HG03280 (cell line): ENCODE data around the gene SH2D2A.

Experiments
- ATAC-seq: cut with Tn5 transposase; IDR thresholded peaks from one replicate; pipeline ENCODE4 v1.9.1; 2021; ENCODE audit warnings: mild to moderate bottlenecking, moderate library complexity; ENCODE audit not compliant: unreplicated experiment

The SH2D2A gene

DNA sequence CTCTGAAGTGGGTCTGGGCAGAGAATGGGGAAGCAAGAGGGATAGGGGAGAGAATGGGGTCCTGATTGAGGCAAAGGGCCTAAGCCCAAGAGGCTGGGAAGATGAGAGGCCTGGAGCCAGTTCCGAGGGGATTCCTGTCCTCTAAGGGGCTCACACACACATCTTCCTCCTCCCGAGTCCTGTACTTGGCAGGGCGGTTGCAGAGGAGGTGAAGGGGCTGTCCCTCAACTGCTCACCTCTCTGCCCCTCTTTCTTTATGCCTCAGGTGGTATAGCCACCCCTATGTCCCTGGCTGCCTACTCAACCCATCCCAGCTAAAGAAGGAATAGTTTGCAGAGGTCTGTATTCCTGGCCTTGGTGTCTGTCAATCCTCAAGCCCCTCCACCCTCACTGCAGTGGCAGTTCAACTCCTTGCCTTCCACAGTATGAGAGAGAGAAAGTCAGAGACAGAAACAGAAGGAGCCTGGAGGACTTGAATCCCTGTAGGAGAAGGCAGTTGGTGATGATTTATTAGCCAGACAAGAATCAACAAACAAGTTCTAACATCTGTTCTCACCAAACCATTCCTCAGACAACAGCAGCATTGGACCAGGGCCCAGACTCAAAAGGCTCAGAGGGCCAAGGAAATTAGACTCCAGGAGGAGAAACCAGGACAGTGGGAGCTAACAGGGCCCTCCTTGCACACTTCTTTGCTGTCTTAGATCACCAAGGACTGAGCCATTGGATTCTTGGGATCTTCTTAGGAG lies 10.7 kb downstream of the SH2D2A start:
- ATAC-seq, result no peak

DNA sequence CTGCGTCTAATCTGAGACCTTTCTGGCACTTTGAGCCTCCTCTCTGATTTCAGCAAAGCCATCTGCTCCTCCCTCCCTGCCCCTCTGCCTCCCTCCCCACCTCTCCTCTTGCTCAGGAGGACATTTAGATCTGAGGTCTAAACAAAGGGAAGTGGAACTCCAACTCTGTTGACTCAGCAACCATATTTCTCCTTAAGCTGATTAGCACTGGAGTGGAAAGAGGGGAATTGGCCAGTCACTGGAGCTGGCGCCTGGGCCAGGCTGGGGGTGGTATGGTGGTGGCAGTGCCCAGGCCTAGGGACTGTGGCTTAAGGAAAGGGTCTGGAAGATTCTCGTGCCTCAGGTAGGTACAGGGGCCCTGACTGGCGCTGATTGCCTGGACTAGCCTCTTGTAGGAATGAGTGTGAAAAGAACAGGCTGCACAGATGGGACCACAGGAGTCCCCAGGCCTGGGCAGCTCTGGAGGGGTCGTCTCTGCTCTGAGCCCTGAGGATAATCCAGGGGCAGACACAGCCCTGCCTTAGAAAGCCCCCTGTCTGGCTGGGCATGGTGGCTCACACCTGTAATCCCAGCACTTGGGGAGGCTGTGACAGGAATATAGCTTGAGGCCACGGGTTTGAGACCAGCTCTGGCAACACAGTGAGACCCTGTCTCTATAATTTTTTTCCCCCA lies 11.9 kb downstream of the SH2D2A start:
- no peak for ATAC-seq

DNA sequence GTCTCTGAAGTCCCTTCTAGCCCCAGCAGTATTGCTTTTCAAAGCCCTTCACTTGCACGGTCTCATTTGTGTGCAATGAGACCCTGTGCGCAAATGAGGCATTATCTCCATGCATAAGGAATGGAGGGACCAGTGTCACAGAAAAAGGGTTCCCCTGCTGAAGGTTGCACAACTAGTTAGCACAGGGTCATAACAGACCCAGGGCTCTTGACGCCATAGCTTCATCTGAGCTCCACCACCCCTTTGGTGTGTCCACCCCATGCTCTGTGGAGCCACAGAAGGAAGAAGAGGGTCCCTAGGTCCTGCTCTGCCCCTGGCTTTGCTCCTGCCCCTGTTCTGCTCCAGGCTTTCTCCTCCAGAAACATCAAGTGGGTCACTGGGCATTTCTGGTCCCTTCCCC lies 12.6 kb downstream of the SH2D2A start:
- no peak for ATAC-seq

DNA sequence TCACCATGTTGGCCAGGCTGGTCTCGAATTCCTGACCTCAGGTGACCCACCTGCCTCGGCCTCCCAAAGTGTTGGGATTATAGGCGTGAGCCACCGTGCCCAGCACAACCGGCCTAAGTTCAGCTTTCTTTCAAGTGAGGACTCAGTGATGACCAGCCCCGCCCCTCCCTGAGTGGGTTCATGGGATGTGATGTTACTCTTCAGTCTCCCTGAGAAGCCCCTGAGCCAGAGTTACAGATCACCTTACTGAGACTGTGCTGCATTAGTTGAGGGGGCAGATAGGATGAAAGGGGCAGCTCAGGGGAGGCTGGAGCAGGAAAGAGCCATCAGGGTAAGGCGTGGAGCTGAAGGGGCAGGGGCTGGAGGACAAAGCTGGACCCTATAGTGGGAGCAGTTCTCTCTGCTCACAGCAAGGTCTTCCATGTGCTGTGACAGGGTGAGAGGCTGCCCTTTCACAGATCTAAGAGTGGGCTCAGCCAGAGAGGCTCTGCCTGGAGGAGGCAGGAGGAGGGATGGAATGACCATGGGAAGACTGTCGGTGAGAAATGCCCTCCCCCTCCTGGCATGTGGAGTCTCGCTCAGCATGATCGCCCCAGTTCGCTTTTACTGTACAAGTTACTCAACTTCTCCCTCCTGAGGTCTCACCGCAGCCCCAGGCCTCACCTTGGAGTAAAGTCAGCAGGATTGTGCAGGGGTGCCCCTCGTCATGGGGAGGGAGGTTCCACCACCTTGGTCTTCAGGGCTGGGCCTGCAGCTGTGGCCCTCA lies 13.4 kb downstream of the SH2D2A start:
- no peak for ATAC-seq

DNA sequence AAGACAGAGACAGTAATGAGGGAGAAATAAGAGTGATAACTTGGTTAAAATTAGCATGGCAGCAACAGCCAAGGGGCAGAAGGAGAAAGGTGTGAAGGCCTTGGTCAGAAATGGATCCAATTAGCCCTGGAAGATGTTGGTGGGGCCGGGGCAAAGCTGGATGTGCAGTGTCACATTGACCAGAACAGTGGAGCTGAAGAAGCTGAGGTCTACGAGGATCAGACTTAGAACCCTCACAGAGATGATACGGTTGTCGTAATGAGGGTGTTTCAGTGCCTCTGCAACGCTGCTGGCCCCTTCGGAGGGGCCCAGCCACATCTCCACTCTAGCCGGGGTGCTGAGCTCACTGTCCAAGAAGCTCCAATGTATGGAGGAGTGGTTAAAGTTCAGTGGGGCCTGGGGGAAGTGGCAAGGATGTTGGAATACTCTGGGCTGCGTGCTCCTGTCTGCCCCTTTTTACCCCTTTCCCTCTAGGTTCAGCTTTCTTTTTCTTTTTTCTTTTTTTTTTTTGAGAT lies 14.2 kb downstream of the SH2D2A start:
- ATAC-seq, result no peak

DNA sequence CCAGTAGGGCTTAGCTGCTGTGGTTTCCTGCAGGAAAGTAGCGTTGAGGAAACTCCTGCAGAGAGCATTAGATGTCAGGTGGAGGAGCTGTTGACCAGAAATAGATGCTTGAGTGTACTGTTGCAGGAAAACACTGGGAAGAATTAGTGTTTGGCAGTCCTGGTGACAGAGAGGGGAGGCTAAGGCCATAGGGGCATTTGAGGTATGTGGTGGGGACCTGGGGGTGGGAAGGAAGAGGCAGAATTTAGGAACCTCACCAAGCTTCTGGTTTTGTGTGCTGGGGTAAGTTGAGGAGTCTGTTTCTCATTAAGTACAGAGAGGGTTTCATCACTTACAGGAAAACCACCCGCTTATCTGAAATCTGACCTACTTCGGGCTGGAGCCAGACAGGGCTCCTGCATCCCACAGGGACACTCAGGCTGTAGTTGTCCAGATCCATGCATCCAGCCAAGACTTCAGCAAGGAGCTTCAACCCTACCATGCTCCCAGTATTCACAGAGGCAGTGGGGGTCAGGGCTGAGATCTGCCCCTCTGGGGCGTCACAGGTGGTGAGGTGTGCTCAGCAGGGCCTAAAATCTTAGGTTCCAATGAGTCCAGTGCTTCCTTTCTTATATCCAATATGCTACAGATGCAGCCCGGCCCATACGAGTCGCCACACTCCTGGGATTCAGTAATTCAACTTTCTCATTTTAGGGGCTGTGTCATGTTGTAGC lies 15.1 kb downstream of the SH2D2A start:
- ATAC-seq, result no peak

DNA sequence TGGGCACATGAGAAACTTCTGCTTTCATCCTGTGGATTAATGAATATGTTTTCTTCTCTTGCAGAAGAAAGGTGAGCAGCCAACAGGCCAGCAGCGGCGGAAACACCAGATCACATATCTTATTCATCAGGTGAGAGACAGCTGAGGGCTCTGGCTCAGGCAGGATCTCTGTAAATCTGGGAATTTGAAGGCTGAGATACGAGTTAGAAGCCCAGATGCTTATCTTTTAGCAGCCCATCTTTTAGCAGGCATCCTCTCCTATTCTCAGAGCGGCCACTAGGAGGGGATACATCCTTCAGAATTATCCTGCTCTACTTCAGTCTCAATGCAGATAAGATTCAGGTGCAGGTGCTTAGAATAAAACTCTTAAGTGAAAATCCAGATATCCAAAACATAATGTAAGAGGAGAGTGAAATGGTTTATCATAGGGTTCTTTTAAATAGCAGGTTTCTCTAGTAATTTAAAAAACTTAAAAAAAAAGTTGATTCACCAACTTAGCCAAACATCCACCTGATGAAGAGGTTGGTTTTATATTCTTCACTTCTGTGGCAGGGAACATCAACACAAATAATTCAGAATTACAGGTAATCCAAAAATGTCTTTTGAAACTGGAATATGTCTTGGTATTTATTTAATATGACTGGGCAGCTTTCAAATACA lies 19.3 kb downstream of the SH2D2A start:
- no peak for ATAC-seq

DNA sequence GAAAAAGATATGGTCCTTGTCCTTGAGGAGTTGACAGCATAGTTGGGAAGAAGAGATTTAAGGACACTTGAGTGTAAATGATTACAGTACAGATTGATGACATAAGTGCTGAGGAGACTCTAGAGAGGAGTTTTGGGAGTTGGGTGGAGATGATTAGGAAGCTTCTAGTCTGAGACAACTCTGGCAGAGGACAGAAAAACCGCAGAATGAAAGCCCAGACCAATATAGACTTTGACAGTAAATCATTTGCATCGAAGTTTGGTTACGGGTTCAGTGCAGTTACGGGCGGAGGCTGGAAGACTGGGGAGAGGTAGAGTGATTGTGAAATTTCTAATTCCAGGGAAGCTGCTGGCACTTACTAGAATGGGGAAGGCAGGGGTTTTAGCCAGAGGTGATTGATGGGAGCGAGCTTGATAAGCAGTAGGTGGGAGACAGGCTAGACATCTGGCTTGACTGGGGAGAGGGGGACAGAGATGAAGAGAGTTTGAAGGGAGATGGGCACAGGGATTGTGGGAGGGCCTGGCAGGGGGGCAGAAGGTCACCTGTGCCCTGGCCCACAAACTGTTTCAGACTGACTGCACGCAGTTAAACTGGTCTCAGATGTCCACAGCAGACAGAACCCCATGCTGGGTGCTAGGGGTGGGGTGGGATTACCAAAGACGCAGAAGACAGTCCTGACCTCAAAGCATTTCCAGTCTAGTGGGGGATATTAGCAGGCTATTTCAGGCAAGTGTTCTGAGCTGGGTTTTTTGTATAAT lies 20.1 kb downstream of the SH2D2A start:
- no peak for ATAC-seq

DNA sequence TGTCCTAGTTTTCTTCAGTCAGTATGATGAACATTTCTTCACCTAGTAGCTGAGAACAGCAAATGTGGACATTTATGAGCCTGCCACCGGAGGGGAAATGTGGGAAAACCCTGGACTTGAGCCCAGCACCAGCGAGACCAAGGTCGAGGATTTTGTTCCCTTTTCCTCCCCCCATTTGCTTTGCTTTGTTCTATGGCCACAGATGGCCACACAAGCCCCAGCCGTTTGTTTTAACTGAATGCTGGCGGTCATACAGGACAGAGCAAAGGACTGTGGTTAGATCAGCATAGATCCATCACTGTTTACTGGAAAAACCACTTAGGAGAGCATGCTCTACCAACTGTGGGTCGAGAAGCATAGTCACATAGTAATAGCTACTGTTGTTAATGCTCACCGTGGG lies 20.9 kb downstream of the SH2D2A start:
- no peak for ATAC-seq

DNA sequence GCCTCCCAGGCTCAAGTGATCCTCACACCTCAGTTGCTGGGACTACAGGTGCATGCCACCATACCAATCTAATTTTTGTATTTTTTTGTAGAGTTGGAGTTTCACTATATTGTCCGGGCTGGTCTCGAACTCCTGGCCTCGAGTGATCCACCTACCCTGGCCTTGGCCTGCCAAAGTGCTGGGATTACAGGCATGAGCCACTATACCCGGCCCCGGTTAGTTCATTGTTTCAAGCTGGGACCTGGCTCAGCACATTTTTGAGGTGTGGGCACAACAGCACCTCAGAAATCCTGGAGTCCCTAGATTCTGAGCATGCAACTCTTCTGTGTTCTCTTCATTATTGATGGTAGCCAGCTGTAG lies 21.3 kb downstream of the SH2D2A start:
- ATAC-seq, result no peak

DNA sequence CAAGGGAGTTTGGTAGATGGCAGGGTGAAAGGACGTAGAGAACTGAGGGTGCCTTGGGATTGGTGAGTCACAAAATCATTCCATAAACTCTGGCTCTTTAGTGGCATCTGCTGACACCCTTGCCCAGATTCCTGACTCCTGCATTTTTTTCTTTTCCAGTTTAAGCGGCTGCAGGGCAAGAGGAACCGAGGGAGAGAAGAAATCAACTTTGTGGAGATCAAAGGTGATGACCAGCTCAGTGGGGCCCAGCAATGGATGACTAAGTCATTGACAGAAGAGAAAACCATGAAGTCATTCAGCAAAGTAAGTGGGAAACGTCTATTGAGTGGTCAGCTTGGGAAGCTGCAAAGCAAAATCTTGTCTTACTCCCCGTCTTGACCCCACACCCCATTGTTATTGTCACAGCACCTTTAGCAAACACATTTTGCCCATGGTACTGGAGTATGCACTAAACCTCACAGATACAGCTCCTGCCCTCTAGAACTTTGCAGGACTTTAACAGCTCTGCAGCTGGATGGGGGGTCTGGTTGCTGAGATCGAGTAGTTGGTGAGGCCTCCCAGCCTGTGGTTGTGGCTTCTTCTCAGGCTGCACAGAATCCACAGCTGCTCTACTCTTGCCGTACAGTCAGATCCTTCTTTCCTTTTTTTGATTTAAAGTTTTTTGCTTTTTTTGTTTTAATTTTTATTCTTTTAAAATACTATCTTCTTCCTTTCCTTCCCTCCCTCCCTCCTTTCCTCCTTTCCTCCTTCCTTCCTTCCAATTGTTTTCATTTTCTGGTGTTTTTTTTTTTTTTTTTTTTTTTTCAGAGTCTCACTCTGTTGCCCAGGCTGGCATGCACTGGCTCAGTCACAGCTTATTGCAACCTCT lies 21.9 kb downstream of the SH2D2A start:
- ATAC-seq, result no peak

DNA sequence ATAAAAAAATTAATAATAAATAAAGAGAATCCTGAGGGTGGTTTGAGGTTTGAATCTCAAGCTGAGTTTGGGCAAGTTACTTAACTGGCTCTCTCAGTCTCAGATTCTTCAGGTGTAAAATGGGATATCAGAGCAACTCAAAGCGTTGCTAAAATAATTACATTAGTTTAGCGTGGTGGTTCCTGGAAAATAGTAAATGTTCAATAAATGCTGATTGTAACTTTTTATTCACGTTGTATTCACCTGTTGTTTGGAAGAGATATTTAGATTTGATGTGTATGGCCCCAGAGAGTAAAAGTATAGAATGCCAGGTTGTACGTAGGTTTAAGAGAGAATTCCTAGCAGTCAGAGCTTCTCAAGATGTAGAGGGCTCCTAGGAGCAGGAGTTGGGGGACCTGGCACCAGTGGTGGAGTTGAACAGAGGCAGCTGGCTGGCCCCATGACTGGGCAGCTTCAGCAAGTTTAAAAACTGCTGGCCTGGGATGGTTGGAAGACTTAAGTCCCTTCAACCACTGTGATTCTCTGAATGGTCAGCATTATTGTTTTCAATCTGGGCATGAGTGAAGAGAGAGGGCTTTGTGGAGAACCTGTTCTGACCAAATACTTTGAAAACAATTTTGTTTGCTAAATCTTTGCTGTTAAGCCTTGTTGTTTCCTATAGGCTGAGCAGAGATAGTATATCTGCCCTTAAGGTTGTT lies 26.9 kb downstream of the SH2D2A start:
- ATAC-seq, result no peak

DNA sequence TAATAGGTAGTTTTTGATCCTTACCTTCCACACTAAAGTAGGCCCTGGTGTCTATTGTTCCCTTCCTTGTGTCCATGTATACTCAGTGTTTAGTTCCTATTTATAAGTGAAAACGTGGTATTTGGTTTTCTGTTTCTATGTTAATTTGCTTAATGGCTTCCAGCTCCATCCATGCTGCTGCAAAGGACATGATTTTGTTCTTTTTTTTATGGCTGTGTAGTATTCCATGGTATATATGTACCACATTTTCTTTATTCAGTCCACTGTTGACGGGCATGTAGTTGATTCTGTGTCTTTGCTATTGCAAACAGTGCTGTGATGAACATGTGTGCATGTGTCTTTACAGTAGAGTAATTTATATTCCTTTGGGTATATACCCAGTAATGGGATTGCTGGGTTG lies 28.5 kb downstream of the SH2D2A start:
- no peak for ATAC-seq

DNA sequence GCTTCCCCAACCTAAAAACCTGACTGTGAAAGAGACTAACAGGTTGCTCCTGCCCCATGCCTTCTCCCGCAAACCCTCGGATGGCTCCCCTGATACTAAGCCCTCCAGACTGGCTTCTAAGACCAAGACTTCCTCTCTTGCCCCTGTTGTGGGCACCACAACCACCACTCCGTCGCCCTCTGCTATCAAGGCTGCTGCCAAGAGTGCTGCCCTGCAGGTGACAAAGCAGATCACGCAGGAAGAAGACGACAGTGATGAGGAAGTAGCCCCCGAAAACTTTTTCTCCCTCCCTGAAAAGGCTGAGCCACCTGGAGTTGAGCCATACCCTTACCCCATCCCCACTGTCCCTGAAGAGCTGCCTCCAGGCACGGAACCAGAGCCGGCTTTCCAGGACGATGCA lies 30.0 kb downstream of the SH2D2A start:
- no peak for ATAC-seq

DNA sequence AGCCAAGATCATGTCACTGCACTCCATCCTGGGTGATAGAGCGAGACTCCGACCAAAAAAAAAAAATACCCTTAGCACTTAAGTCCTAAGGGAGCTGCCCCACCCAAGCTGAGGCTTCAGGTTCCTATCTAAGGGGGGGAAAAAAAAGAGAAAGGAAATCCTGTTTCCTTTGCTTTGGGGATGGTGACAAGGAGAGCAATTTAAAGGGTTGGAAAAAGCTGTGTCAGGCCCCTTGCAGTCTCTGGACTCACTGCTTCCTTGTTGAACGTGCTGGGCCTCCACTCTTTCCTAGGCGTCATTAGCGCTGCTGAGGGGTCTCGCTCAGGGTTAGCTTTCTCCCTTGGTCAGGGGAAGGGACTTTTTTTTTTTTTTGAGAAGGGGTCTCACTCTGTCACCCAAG lies 31.2 kb downstream of the SH2D2A start:
- ATAC-seq, result no peak

DNA sequence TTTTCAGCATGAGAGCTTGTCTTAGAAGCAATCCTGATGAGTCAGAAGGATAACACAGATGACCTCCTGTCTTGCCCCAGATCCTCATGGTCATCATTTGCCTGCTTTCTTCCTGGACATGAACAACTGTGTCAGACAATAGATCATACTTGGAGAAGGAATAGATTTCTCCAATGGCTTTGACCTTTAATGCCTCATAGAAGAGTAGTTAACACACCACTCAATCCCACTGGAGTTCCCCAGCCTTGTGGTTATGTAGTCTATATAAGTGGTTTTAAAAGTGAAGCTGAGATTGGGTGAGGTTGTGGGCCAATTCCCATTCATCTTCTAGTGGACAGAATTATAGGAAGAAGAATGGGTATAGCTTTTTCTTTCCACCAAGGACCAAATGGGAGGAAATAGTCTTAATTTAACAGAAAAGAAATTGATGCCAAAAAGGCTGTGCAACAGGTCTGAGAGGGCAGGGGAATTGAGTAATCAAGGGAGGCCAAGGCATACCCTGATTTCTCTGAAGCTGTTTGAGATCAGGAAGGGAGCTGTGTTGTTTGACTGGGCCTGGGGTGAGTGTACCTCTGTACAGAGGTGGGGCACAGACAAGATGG lies 35.0 kb downstream of the SH2D2A start:
- ATAC-seq, result no peak

DNA sequence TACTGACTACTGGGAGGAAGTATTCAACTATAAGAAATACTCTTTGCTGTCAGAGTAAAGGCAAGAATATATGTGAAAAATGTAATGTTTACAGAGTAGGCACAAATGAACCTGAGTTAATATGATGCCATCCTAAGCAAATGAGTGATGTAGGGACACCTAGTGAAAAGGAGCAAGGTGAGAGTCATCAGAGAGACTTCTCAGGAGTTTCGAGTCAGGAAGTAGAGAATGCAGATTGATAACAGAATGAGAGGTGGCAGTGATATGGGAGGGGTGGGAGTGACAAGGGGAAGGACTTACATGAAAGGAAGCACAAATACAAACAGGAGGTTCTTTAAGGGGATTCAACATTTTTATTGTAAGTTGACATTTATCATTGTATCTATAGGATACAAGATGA lies 39.1 kb downstream of the SH2D2A start:
- ATAC-seq, result no peak

DNA sequence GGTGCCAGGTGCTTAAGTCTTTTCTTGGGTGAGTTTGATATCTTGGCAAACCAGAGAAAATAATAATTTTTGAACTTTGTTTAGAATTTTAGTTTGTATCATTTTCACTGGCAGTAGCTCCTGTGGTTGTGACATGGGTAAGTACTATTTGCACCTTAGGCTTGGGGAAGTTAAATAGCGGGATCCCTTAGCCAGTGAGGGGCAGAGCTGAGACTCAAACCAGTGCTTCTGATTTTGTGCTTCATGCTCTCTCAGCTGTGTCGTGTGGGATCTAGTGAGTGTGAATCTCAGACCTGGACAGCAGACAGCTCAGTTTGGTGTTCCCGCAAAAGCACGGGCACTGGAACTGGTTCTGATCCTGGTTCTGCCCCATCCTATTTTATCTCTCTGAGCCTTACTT lies 39.7 kb downstream of the SH2D2A start:
- ATAC-seq, result no peak
